GM18508 (cell line): Measurements from ENCODE around the gene SLC30A4.
"Not testable (repeated sequence)": the region's sequence is repeated elsewhere in the genome, so short reads cannot be mapped to it uniquely, and the experiment has no call there.

ENCODE experiments used
- ATAC-seq: cut with Tn5 transposase; IDR thresholded peaks from one replicate; pipeline ENCODE4 v1.9.1; 2021; ENCODE audit warnings: moderate number of reproducible peaks; ENCODE audit not compliant: insufficient read depth, unreplicated experiment

The SLC30A4 gene

DNA sequence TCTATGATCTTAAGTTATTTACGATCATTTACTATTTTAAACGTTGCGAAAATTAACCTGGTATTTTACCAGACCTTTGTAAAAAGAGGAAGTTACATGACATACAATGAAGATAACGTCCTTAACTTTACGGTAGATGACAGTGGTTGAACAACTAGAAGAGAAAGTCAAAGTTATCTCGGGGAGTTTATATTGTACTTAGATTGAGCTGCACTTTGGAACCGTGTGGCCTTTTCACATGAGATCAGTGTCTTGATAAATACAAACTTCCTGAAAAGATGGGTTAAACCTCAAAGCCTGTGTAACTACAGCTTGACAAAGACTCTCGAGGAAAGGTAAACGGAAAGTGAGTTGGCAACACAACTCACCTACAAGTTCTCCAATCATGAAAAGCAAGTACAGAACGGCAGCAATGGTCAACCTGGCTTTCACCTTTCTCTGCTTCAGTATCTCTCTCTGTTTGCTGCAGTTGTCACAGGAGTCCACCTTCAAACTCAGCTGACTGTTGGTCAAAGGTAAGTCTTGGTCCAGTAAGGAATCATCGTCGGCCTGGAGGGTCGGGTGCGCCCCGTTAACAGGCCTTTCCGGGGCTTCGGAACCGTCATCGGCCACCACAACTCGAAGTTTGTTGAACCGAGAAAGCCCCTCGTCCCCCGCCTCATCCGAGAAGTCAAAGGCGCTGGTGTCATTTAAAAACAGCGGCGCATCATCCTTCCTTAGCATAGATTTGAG is 793 bp downstream of the SLC30A4 start:
- ATAC-seq, result no peak

DNA sequence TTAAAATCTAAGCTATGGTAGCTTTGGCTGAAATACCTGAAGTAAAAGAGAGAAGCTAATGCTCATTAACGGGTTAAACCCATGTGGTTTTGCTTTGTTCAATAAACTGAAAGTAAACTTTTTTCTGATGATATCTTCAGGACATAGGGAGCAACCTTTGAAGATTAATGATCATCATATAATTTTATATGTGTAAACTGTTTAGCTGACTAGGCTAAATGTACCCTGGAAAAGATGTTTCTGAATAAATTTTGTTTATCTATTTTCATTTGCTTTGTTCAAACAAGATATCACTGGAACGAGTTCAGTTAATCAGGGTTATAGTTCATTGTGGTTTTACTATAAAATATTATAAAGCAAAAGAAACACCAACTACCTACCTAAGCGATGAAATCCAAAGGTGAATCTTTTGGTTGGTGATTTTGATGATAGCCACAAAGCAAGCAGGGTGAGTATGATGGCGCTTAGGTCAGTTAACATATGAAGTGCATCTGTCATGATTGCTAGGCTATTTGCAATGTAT is 11.7 kb downstream of the SLC30A4 start:
- ATAC-seq, result no peak

DNA sequence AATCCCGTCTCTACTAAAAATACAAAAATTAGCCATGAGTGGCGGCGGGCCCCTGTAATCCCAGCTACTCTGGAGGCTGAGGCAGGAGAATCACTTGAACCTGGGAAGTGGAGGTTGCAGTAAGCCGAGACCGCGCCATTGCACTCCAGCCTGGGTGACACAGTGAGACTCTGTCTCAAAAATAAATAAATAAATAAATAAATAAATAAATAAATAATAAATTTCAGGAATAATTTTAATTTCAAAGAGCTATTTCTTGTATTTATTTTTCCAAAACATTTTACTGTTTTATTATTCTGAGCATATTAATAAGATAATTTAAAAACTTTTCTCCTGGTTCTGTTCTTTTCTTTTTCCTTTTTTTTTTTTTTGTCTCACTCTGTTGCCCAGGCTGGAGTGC is 15.4 kb downstream of the SLC30A4 start:
- ATAC-seq, result not testable (repeated sequence)

DNA sequence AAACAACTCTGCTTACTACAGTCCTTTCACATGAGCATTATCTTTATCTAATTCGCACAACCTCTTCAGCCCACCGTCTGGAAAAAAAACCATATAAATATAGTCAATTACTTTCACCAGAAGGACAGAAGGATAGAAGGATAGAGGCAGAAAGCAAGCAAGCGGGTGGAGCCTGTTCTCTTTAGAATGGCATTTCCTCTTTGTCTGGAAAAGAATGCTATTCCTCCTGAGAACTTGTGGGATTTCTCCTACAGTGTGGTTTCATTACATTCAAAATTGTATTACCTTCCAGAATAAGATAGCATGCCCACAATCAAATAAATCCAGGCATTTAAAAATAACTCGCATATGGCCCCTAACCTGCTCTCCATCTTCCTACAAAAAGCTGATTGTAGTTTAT is 23.1 kb downstream of the SLC30A4 start:
- no peak for ATAC-seq

DNA sequence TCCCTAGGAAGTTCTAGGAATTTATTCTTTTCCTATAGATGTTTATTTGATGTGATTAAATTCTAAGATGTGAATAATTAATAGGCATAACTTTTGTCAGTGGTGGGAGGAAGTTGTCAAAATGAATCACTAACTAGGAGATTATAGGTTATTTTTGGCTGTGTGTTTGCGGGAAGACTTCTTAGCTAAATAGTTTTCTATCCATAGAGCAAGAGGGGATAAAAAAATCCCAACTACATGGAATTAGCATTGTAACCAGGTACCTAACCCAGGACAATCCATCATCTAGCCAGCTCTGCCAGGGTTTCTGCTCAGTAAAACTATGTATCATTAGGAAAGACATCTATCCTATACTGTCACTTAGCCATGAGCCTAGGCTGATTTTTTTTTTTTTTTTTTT is 23.9 kb downstream of the SLC30A4 start:
- ATAC-seq, result no peak

DNA sequence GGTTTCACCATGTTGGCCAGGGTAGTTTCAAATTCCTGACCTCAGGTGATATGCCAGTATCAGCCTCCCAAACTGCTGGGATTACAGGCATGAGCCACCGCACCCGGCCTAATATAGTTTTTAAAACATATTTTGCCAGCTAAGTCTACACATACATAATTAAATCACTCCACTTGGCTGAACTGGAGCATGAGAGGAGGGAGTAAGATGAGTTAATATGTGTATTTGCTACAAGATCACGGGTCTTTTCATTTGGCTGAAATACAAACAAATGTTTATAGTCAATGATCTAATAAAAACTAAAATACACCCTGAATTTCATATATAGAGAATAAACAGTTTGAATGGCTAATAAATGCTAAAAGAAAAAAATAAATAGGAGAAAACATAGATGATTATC is 25.3 kb downstream of the SLC30A4 start:
- ATAC-seq, result no peak

DNA sequence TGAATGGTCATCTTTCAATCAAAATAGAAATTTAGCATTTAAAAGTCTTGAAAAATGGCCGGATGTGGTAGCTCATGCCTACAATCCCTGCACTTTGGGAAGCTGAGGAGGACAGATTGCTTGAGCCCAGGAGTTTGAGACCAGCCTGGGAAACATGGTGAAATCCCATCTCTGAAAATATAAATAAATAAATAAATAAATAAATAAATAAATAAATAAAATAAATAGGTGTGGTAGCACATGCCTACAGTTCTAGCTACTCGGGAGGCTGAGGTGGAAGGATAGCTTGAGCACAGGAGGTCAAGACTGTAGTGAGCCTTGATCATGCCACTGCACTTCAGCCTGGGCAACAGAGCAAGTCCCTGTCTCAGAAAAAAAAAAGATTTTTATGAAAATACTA is 25.9 kb downstream of the SLC30A4 start:
- ATAC-seq, result no peak

DNA sequence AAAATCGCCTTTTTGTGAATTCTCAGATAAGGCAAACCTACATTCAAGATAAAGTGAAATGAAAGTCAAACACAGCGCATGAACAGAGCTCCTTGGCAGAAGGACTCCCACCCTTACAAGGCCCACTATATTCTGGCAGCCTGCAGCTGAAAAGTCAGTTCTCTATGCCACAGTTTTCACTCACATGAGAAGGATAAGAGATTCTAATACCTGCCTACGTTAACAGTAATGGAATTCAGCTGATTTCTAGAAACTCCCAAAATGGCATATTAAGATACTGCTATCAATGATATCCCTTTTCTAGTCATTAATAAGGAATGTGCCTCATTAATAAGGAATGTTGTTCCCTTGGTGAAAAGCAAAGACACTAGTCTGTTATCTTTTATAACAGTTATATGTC is 27.0 kb downstream of the SLC30A4 start:
- no peak for ATAC-seq

DNA sequence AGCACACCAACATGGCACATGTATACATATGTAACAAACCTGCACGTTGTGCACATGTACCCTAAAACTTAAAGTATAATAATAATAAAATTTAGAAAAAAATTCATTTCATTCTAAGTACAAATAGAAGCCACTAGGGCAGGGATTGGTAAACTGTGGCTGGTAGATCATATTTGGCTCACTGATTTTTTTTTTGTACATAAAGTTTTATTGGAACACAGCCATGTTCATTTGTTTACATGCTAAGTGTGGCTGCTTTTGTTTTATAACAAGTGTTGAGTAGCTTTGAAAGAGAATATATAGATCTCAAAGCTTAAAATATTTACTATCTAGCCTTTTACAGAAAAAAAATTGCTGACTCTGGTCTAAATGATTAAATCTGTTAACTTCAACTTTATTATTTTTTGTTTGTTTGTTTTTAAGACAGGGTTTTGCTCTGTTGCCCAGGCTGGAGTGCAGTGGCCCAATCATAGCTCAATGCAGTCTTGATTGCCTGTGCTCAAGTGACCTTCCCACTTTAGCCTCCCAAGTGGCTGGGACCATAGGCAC is 32.8 kb downstream of the SLC30A4 start:
- no peak for ATAC-seq

DNA sequence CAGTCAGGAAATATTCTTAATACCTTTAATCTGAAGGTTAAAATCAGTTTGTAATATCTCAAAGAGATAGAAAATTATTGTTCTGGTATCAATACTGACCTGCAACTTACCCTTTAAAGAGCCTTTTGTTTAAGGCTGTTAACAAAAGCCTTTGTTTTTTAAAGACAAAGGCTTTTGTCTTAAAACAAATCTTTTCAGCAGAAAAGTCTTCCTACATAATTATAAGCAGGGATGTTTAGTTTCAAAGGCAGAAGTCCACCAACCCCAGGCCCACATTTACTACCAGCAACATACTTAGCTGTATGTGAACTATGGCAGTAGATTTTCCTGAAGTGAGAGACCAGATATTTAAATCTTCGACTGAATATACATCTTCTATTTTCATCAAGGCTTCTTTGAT is 36.2 kb downstream of the SLC30A4 start:
- no peak for ATAC-seq

DNA sequence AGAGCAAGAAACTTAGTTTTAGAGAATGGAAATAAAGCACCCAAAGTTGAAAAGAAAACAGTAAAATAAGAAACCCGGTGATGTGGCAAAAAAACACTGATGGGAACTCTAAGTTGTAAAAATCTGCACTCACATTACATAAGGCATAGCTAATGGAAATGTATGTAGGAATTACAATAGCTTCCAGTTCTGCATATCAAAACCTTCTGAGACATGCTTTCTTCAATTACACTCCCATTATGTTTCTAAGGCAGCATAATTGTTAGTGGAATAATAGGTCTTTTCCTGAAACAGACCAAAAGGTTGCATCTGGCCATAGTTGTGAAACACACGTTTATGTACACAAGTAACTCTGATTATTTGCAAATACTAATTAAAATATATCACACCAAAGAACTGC is 41.4 kb downstream of the SLC30A4 start:
- ATAC-seq, result no peak

DNA sequence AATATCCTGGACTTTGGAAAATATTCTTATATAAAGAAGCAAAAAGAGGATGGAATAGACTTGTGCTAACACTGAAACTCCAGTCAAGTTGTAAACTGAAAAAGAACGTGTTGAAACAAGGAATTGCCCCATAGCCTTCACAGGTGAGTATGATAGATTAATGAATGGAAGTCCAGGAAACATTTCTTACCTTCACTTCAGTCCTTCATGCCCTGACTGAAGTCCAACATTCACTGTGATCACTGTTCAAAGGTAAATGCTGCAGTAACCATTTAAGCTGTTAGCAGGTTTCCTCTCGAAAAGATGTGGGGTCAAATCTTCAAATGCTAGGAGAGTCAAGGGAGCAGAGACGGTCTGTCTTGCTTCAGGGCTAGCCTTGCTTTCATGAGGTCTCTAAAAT is 46.1 kb downstream of the SLC30A4 start:
- no peak for ATAC-seq

DNA sequence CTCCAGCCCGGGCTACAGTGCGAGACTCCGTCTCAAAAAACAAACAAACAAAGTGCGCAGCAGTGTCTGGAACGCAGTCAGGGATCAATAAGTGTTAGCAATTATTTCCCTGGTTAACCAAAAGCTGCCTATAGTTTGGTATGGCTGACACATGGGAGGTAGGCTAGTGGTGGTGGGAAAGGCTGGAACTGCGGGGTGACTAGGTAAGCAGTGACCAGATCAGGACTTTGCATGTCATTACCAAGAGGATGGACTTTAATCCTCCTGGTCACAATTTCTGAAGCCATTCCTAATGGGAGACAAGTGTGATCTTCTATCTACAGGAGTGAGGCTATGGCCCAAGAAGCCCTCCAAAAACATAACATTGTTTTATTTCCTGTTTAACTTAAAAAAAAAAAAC is 47.8 kb downstream of the SLC30A4 start:
- ATAC-seq, result no peak

DNA sequence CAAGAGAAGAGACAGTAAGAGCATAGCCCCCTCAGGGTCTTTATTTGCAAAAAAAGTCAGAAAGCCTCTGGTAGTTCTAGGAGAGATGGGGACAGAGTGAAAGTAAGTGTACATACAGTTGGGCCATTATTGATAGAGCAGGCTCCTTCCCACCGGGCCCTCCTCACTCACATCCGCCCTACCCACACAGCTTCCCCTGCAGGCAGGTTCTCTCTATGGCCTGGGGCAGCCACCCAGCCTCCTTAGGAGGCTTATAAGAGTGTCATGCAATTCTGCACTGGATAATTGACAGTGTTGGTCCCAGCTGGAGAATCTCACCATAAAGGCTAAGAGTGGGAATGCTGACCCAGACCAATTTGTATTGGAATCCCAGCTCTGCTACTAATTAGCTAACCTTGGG is 49.5 kb downstream of the SLC30A4 start:
- no peak for ATAC-seq

DNA sequence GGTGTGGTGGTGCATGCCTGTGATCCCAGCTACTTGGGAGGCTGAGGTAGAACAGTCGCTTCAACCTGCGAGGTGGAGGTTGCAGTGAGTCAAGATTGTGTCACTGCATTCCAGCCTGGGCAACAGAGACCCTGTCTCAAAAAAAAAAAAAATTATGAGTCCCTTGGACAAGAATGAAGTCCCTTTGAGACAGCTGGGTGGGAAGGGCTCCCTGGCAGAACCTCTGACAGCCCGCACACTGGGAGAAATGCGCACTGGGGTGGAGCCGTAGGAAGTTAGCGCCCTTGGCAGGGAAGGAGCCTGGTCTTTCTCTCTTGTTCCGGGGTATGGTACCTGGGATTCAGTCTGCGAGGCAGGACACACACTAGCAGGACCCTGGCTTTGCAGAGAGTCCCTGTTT is 51.4 kb downstream of the SLC30A4 start:
- no peak for ATAC-seq

DNA sequence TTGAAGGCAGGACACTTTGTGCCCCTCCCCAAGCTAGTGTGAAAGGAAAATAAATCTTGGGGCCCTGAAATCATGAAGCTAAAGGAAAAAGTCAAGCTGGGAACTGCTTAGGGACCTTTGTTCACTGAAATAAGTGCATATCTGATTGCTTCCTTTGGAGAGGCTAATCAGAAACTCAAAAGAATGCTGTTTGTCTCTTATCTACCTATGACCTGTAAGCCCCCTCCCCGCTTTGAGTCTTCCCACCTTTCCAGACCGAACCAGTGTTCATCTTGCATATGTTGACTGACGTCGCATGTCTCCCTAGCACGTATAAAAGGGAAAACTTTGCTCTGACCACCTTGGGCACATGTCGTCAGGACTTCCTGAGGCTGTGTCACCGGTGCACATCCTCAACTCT is 53.1 kb downstream of the SLC30A4 start:
- ATAC-seq, result no peak

DNA sequence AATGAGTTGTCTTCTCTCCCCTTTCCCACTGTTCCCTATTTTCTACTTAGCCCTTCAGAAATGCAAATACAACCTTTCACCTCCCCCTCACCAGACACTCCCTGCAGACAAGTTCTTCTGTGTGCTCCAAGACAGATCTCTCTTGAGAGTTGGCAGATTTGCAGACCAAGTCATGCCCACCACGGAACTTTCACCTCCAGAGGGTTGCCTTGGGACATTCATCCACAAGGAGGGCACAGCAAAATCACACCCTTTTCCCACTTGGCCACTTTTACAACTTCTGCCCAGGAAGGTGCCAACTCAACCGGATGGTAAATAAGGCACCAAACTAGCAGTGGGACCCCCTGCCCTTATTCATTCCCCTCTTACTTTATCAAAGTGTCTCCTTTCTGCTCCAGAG is 53.5 kb downstream of the SLC30A4 start:
- no peak for ATAC-seq

DNA sequence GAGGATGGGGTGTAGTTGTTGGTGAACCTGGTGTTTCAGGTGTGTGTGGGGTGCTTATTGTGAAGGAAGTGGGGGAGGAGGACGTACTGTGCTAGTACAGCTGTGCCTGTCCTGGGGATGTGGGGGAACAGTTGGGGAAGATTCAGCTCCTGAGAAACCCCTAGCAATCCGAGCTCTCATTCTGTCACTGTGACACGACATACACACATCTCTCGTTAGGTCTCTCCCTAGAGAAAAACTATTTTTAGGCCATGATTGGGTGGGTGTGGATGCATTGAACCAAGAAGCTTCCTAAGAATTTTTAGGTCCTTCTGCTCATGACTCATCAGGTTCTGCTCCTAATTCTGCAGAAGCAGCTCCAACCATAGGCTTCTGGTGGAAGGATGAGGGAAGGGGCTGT is 54.3 kb downstream of the SLC30A4 start:
- no peak for ATAC-seq

DNA sequence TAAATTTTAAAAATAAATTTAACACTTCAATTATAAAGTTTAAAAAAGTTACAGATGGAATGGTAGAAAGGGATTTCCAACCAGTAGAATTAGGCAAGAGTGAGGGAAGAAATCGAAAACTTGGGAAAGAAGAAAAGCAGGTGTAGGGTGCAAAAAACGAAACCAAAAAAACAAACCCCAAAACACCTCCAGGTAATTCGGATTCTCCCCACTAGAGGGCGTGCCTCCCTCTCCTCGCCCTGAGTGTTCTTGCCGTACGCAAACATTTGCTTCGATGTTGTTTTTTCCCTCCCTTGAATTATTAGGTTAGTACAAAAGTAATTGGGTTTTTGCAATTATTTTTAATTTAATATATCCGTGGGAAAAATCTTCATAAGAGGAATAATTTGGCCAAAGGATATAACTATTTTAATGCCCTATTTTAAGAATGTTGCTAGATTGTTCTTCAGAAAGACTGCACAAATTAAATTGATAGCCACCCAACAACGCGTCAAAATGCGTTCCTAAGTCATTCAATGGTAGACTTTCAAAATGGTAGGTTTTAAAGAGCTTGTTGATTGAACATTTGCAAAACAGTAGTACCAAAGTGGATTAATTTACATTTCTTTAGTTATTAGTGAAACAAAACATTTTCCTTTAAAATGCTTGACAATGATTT is 63.7 kb downstream of the SLC30A4 start:
- no peak for ATAC-seq

DNA sequence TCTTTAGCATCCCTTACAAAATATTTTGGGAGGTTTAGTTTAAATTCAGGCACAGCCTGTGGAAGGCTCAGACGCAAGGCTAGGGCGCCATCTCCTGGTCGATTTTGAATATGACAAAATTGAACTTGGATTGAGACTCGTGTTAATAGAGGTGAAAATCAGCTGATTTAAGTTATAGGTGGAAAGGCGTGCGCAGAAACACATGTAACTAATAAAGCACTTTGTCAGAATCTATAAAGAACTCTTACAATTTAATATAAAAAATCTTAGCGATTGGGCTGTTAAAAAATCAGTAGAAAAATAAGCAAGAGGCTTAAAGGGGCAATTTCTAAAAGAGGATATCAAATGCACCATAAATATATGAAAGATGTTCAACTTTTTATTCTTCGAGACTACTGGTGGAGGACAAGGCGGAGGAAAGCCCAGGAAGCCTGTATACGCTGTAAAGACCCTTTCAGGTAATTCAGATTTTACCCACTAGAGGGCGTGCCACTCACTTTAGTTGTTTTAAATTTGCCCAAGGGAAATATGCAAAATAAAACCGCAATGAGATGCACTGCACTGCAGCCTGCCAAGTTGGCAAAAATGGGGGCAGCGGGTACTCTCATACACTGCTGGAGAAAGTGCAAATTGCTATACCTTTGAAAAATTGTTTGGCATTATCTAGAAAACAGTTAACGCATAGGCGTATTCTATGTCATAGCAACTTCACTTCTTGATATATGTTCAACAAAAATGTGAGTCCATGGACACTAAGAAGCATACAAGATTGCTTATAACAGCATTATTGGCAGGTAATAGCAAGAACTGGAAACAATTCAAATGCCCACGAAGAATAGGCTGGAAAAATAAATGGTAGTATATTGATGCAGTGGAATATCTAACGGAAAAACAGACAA is 64.7 kb downstream of the SLC30A4 start:
- no peak for ATAC-seq

DNA sequence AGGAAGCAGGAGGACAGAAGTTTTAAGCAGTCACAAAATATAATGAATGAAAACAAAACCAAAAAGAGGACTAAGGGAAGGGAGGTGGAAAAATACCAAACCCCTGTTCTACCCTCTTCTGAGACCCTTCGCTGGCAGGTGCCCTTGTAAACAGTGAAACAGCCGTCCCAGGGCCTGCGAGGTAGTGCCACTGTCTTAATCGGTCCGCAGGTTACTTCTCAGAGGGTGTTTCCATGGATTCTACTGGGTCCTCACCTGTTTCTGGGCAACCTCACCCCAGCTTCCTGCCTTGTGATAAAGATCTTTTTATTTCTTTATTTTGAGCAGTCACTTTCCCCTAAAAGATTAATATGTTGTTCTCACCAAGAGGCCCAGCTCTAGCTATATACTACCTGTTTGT is 65.3 kb downstream of the SLC30A4 start:
- ATAC-seq, result no peak
